ENCODE data around the gene CACNG4.

CACNG4 gene

GRCh38 chr17:66985338-66986237 is 21.1 kb downstream of the CACNG4 start:
- no peak for DNase-seq (ENCODE audit: low read depth)

DNA sequence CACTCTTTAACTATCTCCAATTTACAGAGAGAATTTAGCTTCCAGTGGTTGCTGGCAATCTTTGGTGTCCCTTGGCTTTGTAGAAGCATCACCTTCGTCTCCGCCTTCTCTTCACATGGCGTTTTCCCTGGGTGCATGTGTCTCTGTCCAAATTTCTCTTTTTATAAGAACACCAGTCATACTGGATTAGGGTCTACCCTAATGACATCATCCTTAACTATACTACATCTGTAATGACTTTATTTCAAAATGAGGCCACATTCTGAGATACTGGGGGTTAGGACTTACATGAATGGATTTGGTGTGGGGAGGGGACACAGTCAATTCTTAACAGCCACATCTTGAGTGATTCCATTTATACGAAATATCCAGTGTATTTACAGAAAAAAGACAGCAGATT is 22.2 kb downstream of the CACNG4 start:
- DNase-seq (ENCODE audit: low read depth), result no peak

- DNase-seq (ENCODE audit: low read depth), result no peak
Observed at GRCh38 chr17:66987059-66987616, 22.6 kb downstream of the CACNG4 start.

DNA sequence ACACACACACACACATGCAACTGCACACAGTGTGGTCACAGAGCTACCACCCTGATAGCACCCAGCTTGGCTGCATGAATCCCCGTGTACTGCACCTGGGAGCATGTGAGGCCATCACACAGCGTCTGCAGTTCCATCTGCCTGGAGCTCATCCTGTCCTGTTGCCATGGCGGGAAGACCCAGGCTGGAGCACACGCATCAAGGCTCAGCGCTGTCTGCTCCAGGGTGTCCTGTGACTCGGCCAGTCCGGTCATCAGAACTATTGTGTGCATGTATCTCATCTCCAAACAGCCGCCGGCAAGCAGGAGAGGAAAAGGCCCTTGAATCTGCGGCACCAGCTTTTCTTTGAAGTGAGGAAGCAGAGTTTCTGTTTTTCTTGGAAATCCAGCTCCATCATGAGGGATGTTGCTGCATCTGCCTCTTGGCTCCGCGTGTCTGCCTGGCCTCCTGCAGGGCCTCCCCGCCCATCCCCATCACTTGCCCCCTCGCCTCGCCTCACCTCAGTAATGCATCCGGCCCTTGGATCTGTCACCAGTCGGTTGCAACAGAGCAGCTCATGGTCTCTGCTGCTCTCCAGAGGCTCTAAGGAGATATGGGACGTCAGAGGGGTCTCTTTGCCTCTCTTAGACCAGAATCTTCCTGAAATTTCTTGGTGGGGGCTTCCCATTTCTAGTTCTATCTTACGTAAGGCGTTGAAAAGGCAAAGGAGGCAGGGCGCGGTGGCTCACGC is 23.7 kb downstream of the CACNG4 start:
- DNase-seq (ENCODE audit: low read depth), result no peak

DNA sequence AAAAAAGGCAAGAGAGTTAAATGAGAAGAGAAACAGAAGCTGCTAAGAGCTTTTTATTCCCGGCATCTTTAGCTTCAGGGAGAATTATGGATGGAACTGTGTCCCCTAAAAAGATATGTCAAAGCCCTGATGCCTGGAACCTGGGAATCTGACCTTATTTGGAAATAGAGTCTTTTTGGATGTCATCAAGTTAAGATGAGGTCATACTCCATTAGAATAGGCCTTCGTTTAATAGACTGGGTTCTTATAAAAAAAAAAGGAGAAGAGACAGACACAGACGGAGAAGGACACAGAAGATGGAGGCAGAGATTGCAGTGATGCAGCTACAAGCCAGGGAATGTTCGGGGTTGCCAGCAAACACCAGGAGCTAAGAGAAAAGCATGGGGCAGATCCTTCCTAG is 24.6 kb downstream of the CACNG4 start:
- no peak for DNase-seq (ENCODE audit: low read depth)

DNA sequence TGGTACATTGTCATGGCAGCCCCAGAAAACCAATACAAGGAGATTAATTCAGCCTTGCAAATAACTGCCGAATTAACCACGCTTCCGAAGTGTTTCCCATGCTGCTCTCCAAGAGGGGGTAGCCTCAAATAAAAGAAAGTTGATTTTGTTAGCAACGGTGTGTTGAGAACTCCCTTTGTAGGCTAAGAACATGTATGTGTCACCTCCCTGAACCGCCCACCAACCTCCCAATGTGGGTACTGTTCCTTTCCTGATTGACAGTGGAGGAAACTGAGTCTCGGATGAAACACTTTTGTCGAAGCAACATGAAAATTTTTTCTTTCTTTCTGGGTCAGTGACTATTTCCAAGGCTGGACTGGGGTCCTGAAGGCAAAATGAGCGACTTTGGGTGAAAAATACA is 25.1 kb downstream of the CACNG4 start:
- DNase-seq (ENCODE audit: low read depth), result no peak

- DNase-seq (ENCODE audit: low read depth), result no peak
Observed at GRCh38 chr17:66990047-66990446, 25.5 kb downstream of the CACNG4 start.

GRCh38 chr17:66992911-66993442 is 28.5 kb downstream of the CACNG4 start:
- DNase-seq (ENCODE audit: low read depth), result no peak

GRCh38 chr17:66994361-66994760 is 29.9 kb downstream of the CACNG4 start:
- DNase-seq (ENCODE audit: low read depth), result no peak

DNA sequence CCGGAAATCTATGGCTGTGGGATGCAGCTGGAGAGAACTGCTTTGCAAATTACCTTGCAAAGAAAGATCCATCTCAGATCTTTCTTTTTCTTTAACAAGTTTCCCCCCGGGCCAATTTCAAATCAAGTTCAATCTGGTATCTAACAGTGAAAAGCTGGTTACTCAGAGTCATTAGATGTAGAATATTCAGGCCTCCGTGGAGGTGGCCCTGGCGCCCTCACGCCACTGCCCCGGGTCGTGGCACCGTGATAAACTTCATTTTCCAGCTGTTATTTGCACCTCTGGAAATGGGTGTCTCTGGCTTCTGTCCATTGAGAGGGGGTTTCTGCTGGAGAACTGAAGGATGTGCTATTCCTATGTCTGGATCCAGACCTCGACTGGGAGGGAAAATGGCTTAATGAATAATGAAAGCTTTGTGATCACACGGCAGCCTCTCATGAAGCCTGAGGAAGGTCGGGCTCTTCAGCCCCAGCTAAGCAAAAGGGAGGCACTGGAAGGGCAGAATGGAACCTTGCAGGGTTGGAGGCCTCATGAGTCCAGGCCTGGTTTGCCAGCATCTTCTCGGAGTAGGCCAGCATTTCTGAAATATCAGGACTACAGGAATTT is 30.5 kb downstream of the CACNG4 start:
- DNase-seq (ENCODE audit: low read depth), result no peak

GRCh38 chr17:66995944-66996343 is 31.4 kb downstream of the CACNG4 start:
- no peak for DNase-seq (ENCODE audit: low read depth)

DNA sequence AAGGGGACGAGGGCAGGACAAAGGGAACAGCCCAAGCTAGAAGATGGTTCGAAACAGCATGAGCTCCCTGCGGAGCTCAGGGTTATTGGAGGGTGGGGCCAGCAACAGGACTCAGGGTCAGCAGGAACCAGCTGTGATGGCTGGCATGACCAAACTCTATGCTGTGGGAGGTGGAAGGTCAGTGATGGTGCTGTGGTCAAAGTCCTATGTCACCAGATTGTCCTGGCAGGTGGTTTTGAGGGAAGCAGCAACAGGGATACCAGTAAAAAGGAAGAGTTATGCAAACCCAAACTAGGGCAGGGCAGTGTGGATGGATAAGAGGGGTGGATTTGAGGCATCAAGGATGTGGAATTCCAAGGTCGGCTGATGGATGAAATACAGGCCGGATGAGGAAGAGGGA is 32.4 kb downstream of the CACNG4 start:
- DNase-seq (ENCODE audit: low read depth), result no peak

GRCh38 chr17:67003231-67003630 is 38.7 kb downstream of the CACNG4 start:
- no peak for DNase-seq (ENCODE audit: low read depth)

GRCh38 chr17:67004181-67004580 is 39.7 kb downstream of the CACNG4 start:
- no peak for DNase-seq (ENCODE audit: low read depth)

- no peak for DNase-seq (ENCODE audit: low read depth)
Observed at GRCh38 chr17:67007266-67007665, 42.8 kb downstream of the CACNG4 start.

DNA sequence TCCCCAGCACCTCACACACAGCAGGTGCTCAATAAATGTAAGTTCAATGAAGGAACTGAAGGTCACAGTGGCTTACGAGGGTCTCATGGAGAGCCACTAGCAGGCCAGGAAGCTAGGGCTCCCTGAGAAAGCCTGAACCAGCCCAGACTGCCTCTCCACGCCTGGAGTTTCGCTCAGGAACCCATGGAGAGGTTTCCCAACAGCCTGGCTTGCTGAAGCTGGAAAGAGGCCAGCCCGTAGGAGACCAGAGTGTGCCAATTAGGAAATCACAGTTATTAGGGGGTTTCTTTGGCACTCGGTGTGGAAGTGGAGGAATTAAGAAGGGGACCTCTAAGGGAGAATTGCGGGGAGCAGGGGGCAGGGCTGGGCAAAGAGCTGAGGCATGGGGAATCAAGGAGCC is 43.6 kb downstream of the CACNG4 start:
- DNase-seq (ENCODE audit: low read depth), result no peak

DNA sequence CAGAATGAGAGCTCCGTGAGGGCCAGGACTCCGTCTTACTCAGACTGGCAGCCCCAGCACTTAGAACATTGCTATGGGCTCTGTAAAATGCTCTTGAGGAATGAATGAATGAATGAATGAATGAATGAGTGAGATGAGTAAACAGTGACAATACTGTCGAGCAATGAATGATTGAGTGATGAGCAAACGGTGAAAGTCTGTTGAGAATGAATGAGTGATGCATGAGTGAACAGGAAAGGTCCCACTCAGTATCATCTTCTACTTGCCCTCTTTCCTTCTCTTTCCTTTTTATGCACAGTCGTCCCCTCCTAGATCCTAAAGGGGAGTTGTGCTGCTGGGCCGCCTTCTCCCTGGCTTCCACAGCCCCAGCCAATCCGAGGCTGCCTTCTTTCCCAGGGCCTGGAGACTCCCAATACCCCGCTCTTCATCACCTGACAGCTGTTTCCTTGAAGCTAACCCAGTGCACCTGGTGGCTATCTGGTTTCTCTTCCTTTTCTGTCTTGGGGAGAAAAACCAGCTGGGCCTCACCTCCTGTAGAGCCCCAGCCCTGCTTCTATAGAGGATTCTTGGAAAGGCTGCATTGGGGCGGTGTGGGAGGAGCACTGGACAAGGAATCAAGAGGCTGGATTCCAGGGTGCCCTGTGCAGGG is 47.1 kb downstream of the CACNG4 start:
- DNase-seq (ENCODE audit: low read depth), result no peak

DNA sequence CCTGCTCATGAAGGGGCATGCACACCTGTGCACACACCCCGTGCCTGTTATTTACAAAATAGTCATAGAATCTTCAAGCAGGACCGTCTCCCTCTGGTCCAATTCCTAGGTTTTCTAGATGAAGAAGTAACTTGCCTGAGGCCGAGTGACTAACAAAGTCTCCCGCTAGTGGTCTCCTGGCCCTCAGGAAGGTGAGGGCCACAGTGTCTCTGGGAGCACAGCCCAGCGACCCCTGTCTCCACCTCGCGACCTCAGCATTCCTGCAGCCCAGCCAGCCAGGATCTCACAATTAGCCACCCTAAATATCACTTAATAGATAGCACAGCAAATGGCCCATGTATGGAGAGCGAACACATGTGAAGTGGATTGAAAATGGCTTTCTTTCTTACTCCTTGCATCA is 49.4 kb downstream of the CACNG4 start:
- DNase-seq (ENCODE audit: low read depth), result no peak

DNA sequence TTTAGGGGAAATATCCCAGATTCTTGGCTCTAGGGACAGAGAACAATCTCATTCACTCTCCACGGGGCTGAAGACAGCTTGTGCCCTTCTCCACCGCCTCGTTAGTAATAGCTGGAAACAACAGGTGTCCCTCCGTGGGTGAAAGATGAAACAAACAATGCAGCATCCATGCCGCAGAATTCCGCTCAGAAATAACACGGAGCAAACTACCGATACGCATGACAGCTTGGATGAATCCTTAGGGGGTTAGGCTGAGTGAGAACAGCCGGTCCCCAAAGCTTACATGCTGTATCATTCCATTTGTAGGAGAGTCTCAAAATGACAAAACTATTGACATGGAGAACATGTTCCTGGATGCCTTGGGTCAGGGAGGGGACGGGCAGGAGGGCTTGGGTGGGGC is 50.5 kb downstream of the CACNG4 start:
- no peak for DNase-seq (ENCODE audit: low read depth)

GRCh38 chr17:67016039-67016762 is 51.7 kb downstream of the CACNG4 start:
- DNase-seq (ENCODE audit: low read depth), result no peak

DNA sequence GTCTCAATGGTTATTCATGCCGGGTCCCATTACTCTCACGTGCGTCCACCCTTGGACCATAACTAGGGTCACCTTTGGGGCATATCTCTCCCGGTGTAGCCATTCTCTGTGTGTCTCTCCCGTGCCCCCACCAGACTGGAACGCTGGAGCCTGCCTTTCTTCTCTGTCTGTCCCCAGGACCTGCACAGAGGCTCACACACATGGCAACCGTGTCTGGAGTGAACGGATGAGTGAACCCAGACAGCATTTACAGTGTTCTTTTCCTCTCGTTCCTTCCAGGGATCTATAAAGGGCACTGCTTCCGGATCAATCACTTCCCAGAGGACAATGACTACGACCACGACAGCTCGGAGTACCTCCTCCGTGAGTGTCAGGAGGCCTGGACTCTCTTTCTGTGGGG is 53.4 kb downstream of the CACNG4 start:
- no peak for DNase-seq (ENCODE audit: low read depth)

Measured in activated T-cell treated with anti-CD3 and anti-CD28 coated beads for 24 hours (primary cell).